Esophagus squamous epithelium (tissue), 5 donors: ENCODE measurements around the gene SCYGR8. TPM values are rescaled to one million over a fixed set of nuclear protein-coding genes. Genes with fewer than 3 reads are reported as not detected.
A peak's percentile ranks its signal among the peaks of the same experiment; 100 is the strongest.

ENCODE experiments used
- DNase-seq: peaks from one replicate; lab custom pipeline; 2025; lab: John Stamatoyannopoulos, UW
- H3K27ac ChIP-seq, 4 donors: fragments of 200-600 bp; sonication (generic); one replicate each; pipeline ENCODE4 v1.5.1; 2016 to 2019; ENCODE audit warnings: mild to moderate bottlenecking in 1 of 4
- H3K27me3 ChIP-seq, 4 donors: fragments of 200-600 bp; sonication (generic); 1 replicate in 3 of 4; 2 replicates in 1 of 4; pipeline versions ENCODE4 v1.5.1 to v1.6.0; 2017 to 2021; ENCODE audit warnings: antibody characterized with exemption in 1 of 4
- H3K36me3 ChIP-seq, 3 donors: fragments of 200-600 bp; sonication (generic); one replicate each; pipeline ENCODE4 v1.5.1; 2016 to 2019
- H3K4me1 ChIP-seq, 3 donors: fragments of 200-600 bp; sonication (generic); one replicate each; pipeline ENCODE4 v1.5.1; 2017 to 2019
- H3K4me3 ChIP-seq, 4 donors: fragments of 200-600 bp; sonication (generic); 1 replicate in 3 of 4; 2 replicates in 1 of 4; pipeline ENCODE4 v1.5.1; 2016 to 2019; ENCODE audit warnings: mild to moderate bottlenecking in 2 of 4, moderate library complexity in 1 of 4
- H3K9me3 ChIP-seq, 3 donors: fragments of 200-600 bp; sonication (generic); one replicate each; pipeline ENCODE4 v1.5.1; 2016 to 2019
- CTCF ChIP-seq, 6 experiments: fragments of 450-650 bp in 4 of 6; fragments of 200-600 bp in 2 of 6; sonication (generic) in 2 of 6; IDR thresholded peaks; one replicate each; pipeline ENCODE4 v1.5.1; 2016 to 2019; ENCODE audit warnings: antibody characterized with exemption in 6 of 6, mild to moderate bottlenecking in 4 of 6, moderate library complexity in 4 of 6
- POLR2A ChIP-seq, 4 donors: fragments of 450-650 bp; IDR thresholded peaks; one replicate each; pipeline ENCODE4 v1.6.1; 2017; ENCODE audit warnings: antibody characterized with exemption in 4 of 4, mild to moderate bottlenecking in 4 of 4, moderate library complexity in 3 of 4
- WGBS, 2 donors: methylation state at CpG; one replicate each; pipeline ENCODE4 v1.1.5; 2018; 5-methylcytosine and 5-hydroxymethylcytosine counted together
- intact Hi-C: fragments of 100-400 bp; cut with DNase I; formaldehyde crosslinking; loops from one replicate; pipeline ENCODE4 v1.15.0; 2022
- total RNA-seq, 4 donors: library from RNA; depleted of rRNA; stranded (reverse); fragments of >200 nt; gene quantifications; one replicate each; pipeline ENCODE4 v1.1.0, GENCODE V29; 2016
- donor health status: DM: yes; HTN: yes; CAD: no.

Gene SCYGR8
- total RNA-seq: not detected

DNA sequence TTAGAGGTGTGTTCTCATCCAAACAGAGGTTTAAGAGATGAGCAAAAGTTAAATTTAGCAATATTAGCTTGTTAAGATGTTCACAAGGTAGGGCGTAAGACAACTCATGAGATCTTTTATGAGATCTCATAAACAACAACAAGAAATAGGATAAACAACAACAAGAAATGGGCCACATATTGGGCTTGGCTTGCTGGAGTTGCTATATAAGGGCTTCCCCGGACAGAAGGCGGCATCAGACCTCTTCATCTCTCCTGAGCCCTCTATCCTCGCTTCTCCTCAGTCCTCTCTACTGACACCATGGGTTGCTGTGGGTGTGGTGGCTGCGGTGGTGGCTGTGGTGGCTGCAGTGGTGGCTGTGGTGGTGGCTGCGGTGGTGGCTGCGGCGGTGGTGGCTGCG lies at the start of gene SCYGR8:
Gene SCYGR8, plus strand, starts transcription at position 301 of the 400 bp plus-strand sequence. Its CDS starts 0 bp downstream, at position 301.
- Histone ChIP-seq H3K4me1 (no peaks in the 10 kb centered on the region), H3K4me3 (no peak within 1 kb of the TSS), H3K27ac (no peak within 1 kb of the TSS), H3K27me3 (no peaks in the 10 kb centered on the region), H3K36me3 (no peaks in the 10 kb centered on the region), H3K9me3 (no peaks in the 10 kb centered on the region)
- intact Hi-C loops: no loop called here
- TF ChIP-seq CTCF (IDR thresholded peaks at IDR 0.05) (no peak), POLR2A (IDR thresholded peaks at IDR 0.05) (no peak)
- no peak for DNase-seq
- 88% methylated on average over 5 to 7 of the region's 9 CpGs for WGBS, 2 donors

GRCh38 chr2:227696990-227697679 lies 48.6 kb upstream of the SCYGR8 start:
- TF ChIP-seq CTCF (IDR thresholded peaks at IDR 0.05) (no peak), POLR2A (IDR thresholded peaks at IDR 0.05) (no peak)
- no peak for DNase-seq
- no peaks in the 10 kb centered on the region for H3K4me1 ChIP-seq
- no peak overlapping the region for H3K27ac ChIP-seq
- intact Hi-C loops: no loop called here
- H3K36me3 ChIP-seq: no peaks in the 10 kb centered on the region
- H3K9me3 ChIP-seq: no peaks in the 10 kb centered on the region
- WGBS, 2 donors: 45 to 48% methylated on average over 2 of the region's 2 CpGs
- no peaks in the 10 kb centered on the region for H3K27me3 ChIP-seq
- H3K4me3 ChIP-seq: no peak overlapping the region

DNA sequence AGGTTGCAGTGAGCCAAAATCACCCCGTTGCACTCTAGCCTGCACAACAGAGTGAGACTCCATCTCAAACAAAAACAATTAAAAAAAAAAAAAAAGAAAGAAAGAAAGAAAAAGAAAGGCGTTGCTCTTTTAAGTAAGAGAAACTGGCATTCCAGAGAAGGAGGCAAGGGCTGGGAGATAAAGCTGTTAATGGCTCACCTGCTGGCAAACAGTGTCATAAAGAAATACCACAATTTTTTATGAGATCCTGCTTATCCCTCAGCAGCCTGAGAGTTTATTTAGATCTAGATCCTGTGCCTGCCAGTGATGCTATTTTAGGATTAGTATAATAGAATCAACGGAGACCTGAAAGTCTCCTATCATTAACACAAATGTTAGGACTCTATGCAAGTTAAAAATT lies 44.1 kb upstream of the SCYGR8 start:
- no peaks in the 10 kb centered on the region for H3K36me3 ChIP-seq
- no peaks in the 10 kb centered on the region for H3K27me3 ChIP-seq
- no peaks in the 10 kb centered on the region for H3K9me3 ChIP-seq
- no peak for DNase-seq
- no peak for TF ChIP-seq POLR2A (IDR thresholded peaks at IDR 0.05)
- no peak for TF ChIP-seq CTCF (IDR thresholded peaks at IDR 0.05)
- H3K27ac ChIP-seq: no peak overlapping the region
- intact Hi-C loops: no loop called here
- 72 to 78% methylated on average over 3 of the region's 3 CpGs for WGBS, 2 donors
- H3K4me1 ChIP-seq: peaks cover 0 to 15% (median 6%) of the 10 kb centered on the region in 3 donors
- no peak overlapping the region for H3K4me3 ChIP-seq

DNA sequence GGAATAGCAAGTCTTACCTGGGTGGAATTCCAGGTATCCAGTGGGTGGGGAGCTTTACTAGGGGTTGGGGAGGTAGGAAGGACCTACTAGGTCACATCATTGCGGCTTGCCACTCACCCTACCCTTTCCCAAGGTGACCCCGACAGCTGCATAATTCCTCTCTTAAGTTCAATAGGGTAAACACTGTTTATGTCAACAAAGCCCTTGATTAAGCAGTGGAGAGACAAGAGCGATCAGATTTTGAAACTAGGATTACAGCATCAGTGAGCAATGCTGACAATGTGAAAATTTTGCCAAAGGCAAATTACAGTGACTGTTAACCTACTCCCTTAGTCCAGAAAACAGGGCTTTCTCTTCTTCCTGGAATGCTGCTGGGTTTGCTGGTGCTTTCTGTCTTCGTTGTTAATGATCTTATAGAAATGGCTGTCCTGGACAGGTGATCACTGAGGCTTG lies 42.4 kb upstream of the SCYGR8 start:
- no peaks in the 10 kb centered on the region for H3K36me3 ChIP-seq
- 38 to 41% methylated on average over 4 of the region's 4 CpGs for WGBS, 2 donors
- intact Hi-C loops: no loop called here
- H3K4me1 ChIP-seq: peaks cover 0 to 15% (median 6%) of the 10 kb centered on the region in 3 donors
- no peaks in the 10 kb centered on the region for H3K9me3 ChIP-seq
- H3K27ac ChIP-seq: peak overlapping the region in 1 of 4 donors; percentile 5
- H3K27me3 ChIP-seq: no peaks in the 10 kb centered on the region
- H3K4me3 ChIP-seq: no peak overlapping the region
- DNase-seq: no peak
- no peak for TF ChIP-seq CTCF (IDR thresholded peaks at IDR 0.05)
- TF ChIP-seq POLR2A (IDR thresholded peaks at IDR 0.05): no peak

DNA sequence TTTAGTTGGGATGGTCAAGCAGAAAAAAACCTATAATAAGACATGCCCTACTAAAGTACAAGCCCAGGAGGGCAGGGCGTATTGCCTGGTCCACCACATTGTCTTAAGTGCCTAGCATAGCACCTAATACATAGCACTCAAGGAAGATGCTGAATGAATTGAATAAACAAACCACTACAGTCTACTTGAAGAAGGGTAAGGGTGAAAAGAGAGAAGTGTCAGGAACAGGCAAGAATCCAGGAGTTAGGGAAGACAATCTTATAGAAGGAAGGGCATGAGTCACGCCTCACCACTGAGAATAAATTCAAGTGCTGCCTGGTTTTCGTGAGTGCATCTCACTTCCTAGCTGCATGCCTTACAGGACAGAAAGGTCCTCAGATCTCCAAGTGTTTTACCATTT lies 41.7 kb upstream of the SCYGR8 start:
- Histone ChIP-seq H3K27ac (no peak overlapping the region), H3K4me3 (no peak overlapping the region), H3K27me3 (no peaks in the 10 kb centered on the region), H3K9me3 (no peaks in the 10 kb centered on the region), H3K4me1 (peaks cover 0 to 15% (median 6%) of the 10 kb centered on the region in 3 donors), H3K36me3 (no peaks in the 10 kb centered on the region)
- intact Hi-C loops: no loop called here
- TF ChIP-seq POLR2A (IDR thresholded peaks at IDR 0.05): no peak
- TF ChIP-seq CTCF (IDR thresholded peaks at IDR 0.05): no peak
- no peak for DNase-seq
- WGBS, 2 donors: 63 to 64% methylated on average over 3 of the region's 3 CpGs
